ENCODE measurements around the gene LRRC1.

DNA sequence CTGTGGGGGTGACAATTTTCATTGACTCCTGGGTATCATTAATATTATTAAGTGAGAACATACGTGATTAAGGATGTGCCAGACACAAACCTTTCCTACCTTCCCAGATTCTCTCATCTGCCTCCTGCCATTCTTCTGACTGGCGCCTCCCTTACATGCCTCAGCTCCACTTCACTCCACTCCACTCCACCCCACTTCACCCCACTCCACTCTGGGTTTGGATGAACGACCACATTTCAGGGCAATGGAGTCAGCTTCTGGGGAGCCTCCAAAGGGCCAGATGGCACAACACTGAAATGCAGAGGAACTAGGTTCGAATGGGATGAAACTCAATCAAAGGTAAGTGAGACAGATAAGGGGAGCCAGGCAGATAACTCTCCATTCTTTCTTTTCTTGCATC lies 40.5 kb upstream of the LRRC1 start:
- TF ChIP-seq POLR2AphosphoS5 (IDR thresholded peaks at IDR 0.05; ENCODE audit: borderline replicate concordance, low read depth, low read length) (no peak), EZH2 (IDR thresholded peaks at IDR 0.05) (no peak), FOXP2 (optimal IDR thresholded peaks at IDR 0.05; ENCODE audit: control extremely low read depth, extremely low read length, insufficient read depth) (no peak)

Measured in SK-N-MC (cell line).